ENCODE data around the gene ADGRV1. TPM values are rescaled to one million over a fixed set of nuclear protein-coding genes. Genes with fewer than 3 reads are reported as not detected.
"Not testable (repeated sequence)": the region's sequence is repeated elsewhere in the genome, so short reads cannot be mapped to it uniquely, and the experiment has no call there.

ADGRV1 gene
- total RNA-seq, 1 donor from 2014 or later, result 0.13 TPM

- CTCF ChIA-PET, result no interaction called here
- intact Hi-C loops (cut with micrococcal nuclease), result no loop called here
- POLR2A ChIA-PET, result no interaction called here
- DNase-seq, result no peak
- no peaks in the 10 kb centered on the region for H3K36me3 Mint-ChIP-seq (ENCODE audit: low read depth)
- no peak for ATAC-seq (ENCODE audit: low read depth)
- peaks cover 7% of the 10 kb centered on the region for H3K27me3 Mint-ChIP-seq
- no peak overlapping the region for H3K4me3 Mint-ChIP-seq
- H3K4me1 Mint-ChIP-seq, result no peaks in the 10 kb centered on the region
- H3K27ac Mint-ChIP-seq, result no peak overlapping the region
- TF ChIP-seq, protein P1, sequence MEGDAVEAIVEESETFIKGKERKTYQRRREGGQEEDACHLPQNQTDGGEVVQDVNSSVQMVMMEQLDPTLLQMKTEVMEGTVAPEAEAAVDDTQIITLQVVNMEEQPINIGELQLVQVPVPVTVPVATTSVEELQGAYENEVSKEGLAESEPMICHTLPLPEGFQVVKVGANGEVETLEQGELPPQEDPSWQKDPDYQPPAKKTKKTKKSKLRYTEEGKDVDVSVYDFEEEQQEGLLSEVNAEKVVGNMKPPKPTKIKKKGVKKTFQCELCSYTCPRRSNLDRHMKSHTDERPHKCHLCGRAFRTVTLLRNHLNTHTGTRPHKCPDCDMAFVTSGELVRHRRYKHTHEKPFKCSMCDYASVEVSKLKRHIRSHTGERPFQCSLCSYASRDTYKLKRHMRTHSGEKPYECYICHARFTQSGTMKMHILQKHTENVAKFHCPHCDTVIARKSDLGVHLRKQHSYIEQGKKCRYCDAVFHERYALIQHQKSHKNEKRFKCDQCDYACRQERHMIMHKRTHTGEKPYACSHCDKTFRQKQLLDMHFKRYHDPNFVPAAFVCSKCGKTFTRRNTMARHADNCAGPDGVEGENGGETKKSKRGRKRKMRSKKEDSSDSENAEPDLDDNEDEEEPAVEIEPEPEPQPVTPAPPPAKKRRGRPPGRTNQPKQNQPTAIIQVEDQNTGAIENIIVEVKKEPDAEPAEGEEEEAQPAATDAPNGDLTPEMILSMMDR (IDR thresholded peaks at IDR 0.05), result no peak
- H3K9me3 Mint-ChIP-seq, result no peaks in the 10 kb centered on the region
Observed at GRCh38 chr5:91007251-91007650, 448.7 kb downstream of the ADGRV1 start.

GRCh38 chr5:91007780-91008402 lies 449.3 kb downstream of the ADGRV1 start:
- Mint-ChIP-seq H3K4me3 (no peak overlapping the region), H3K27ac (no peak overlapping the region), H3K9me3 (no peaks in the 10 kb centered on the region), H3K36me3 (ENCODE audit: low read depth) (no peaks in the 10 kb centered on the region), H3K27me3 (peaks cover 7% of the 10 kb centered on the region), H3K4me1 (no peaks in the 10 kb centered on the region)
- ChIA-PET CTCF (no interaction called here), POLR2A (no interaction called here)
- intact Hi-C loops (cut with micrococcal nuclease), result no loop called here
- DNase-seq (no peak), ATAC-seq (ENCODE audit: low read depth) (no peak)
- TF ChIP-seq, protein P1 (IDR thresholded peaks at IDR 0.05), result no peak

- no peak for DNase-seq
- no peaks in the 10 kb centered on the region for H3K4me1 Mint-ChIP-seq
- no peak overlapping the region for H3K27ac Mint-ChIP-seq
- intact Hi-C loops (cut with micrococcal nuclease), result no loop called here
- H3K4me3 Mint-ChIP-seq, result no peak overlapping the region
- TF ChIP-seq, protein P1 (IDR thresholded peaks at IDR 0.05), result no peak
- no peak for ATAC-seq (ENCODE audit: low read depth)
- peaks cover 5% of the 10 kb centered on the region for H3K27me3 Mint-ChIP-seq
- POLR2A ChIA-PET, result no interaction called here
- CTCF ChIA-PET, result no interaction called here
- H3K9me3 Mint-ChIP-seq, result peaks cover under 1% of the 10 kb centered on the region
- no peaks in the 10 kb centered on the region for H3K36me3 Mint-ChIP-seq (ENCODE audit: low read depth)
Observed at GRCh38 chr5:91010090-91010489, 451.5 kb downstream of the ADGRV1 start.

DNA sequence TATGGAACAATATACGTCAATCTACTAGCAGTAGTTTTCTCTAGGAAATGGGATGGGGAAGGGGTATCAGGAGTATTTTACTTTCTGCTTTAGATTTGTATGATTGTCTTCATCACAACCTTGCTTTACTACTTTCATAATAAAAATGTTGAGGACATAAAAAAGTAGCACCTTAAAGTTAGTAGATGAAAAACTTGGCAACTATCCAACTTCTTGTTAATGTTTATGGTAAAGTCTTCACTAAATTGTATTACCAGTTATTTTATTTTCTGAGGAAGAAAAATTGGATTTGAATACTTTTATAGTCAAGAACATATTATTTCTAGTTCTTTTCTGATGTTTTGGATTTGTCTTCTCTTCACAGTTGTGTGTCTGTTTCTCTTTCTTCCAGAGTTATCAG lies 452.4 kb downstream of the ADGRV1 start:
- peaks cover 5% of the 10 kb centered on the region for H3K27me3 Mint-ChIP-seq
- no peak overlapping the region for H3K4me3 Mint-ChIP-seq
- intact Hi-C loops (cut with micrococcal nuclease), result no loop called here
- no peak for ATAC-seq (ENCODE audit: low read depth)
- H3K9me3 Mint-ChIP-seq, result peaks cover 2% of the 10 kb centered on the region
- no peaks in the 10 kb centered on the region for H3K36me3 Mint-ChIP-seq (ENCODE audit: low read depth)
- ChIA-PET POLR2A (no interaction called here), CTCF (no interaction called here)
- H3K27ac Mint-ChIP-seq, result no peak overlapping the region
- TF ChIP-seq, protein P1 (IDR thresholded peaks at IDR 0.05), result no peak
- no peaks in the 10 kb centered on the region for H3K4me1 Mint-ChIP-seq
- no peak for DNase-seq

GRCh38 chr5:91012867-91013266 lies 454.3 kb downstream of the ADGRV1 start:
- H3K27me3 Mint-ChIP-seq; DNase-seq; POLR2A ChIA-PET; CTCF ChIA-PET; H3K4me3 Mint-ChIP-seq; H3K36me3 Mint-ChIP-seq (ENCODE audit: low read depth); intact Hi-C loops (cut with micrococcal nuclease); H3K9me3 Mint-ChIP-seq; H3K4me1 Mint-ChIP-seq; H3K27ac Mint-ChIP-seq; ATAC-seq (ENCODE audit: low read depth): not testable (repeated sequence)

- ChIA-PET POLR2A (no interaction called here), CTCF (no interaction called here)
- H3K9me3 Mint-ChIP-seq, result peaks cover 2% of the 10 kb centered on the region
- no peak for DNase-seq
- peaks cover 11% of the 10 kb centered on the region for H3K27me3 Mint-ChIP-seq
- H3K4me3 Mint-ChIP-seq, result no peak overlapping the region
- intact Hi-C loops (cut with micrococcal nuclease), result no loop called here
- H3K27ac Mint-ChIP-seq, result no peak overlapping the region
- no peak for ATAC-seq (ENCODE audit: low read depth)
- H3K4me1 Mint-ChIP-seq, result no peaks in the 10 kb centered on the region
- H3K36me3 Mint-ChIP-seq (ENCODE audit: low read depth), result no peaks in the 10 kb centered on the region
- TF ChIP-seq, protein P1 (IDR thresholded peaks at IDR 0.05), result no peak
Observed at GRCh38 chr5:91016322-91016721, 457.7 kb downstream of the ADGRV1 start.

Data from activated B cell treated with CpG ODN at 0.5 μM for 24 hours (primary cell).